ENCODE results near the gene SLC12A9.

DNA sequence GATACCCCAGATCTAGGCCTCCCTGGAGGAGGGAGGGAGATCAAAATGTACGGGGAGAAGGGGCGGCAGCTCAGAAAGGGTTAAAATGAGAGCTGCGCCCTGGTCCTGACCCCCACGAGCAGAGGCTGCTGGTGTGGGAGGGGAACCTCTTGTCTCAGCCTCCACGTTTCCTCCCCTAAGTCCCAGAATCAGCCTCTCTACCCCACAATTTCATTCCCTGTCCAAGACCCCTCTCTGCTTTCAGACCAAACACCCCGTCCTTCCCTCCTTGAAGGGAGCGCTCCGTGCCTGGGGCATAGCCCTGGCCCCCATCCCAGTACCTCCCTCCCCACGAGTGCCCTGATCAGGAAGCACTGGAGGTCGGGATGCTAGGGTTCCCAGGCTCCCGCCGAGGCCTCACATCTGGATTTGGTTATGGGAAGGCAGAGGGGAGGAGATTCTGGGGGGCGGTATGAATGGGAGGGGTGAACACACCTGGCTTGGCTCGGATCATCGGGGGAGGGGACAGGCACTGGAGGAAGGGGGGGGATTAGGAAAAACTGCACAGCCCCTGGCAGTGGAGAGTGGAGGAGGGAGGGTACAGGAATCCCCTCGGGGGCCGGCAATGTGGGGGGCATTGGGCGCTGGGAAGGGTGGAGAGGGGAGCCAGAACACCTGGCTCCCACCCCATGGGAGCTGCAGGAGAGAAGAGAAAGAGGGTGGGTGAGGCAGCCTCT, 27.9 kb upstream of the SLC12A9 start:
- TF ChIP-seq, protein P1, sequence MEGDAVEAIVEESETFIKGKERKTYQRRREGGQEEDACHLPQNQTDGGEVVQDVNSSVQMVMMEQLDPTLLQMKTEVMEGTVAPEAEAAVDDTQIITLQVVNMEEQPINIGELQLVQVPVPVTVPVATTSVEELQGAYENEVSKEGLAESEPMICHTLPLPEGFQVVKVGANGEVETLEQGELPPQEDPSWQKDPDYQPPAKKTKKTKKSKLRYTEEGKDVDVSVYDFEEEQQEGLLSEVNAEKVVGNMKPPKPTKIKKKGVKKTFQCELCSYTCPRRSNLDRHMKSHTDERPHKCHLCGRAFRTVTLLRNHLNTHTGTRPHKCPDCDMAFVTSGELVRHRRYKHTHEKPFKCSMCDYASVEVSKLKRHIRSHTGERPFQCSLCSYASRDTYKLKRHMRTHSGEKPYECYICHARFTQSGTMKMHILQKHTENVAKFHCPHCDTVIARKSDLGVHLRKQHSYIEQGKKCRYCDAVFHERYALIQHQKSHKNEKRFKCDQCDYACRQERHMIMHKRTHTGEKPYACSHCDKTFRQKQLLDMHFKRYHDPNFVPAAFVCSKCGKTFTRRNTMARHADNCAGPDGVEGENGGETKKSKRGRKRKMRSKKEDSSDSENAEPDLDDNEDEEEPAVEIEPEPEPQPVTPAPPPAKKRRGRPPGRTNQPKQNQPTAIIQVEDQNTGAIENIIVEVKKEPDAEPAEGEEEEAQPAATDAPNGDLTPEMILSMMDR (tag by site-specific recombination; IDR thresholded peaks at IDR 0.05): no peak
- TF ChIP-seq, protein P2, sequence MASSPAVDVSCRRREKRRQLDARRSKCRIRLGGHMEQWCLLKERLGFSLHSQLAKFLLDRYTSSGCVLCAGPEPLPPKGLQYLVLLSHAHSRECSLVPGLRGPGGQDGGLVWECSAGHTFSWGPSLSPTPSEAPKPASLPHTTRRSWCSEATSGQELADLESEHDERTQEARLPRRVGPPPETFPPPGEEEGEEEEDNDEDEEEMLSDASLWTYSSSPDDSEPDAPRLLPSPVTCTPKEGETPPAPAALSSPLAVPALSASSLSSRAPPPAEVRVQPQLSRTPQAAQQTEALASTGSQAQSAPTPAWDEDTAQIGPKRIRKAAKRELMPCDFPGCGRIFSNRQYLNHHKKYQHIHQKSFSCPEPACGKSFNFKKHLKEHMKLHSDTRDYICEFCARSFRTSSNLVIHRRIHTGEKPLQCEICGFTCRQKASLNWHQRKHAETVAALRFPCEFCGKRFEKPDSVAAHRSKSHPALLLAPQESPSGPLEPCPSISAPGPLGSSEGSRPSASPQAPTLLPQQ (tag by site-specific recombination; IDR thresholded peaks at IDR 0.05): no peak
- no peak for TF ChIP-seq EGR2 (tag by site-specific recombination; IDR thresholded peaks at IDR 0.05; ENCODE audit: low read depth)
- no peak for TF ChIP-seq ZNF529 (tag by site-specific recombination; IDR thresholded peaks at IDR 0.05; ENCODE audit: insufficient replicate concordance)
- no peak for TF ChIP-seq SP2 (tag by site-specific recombination; IDR thresholded peaks at IDR 0.05)
